ENCODE results near the gene EIF2S1.

- TF ChIP-seq POLR2A (IDR thresholded peaks at IDR 0.05; ENCODE audit: low read length), result no peak
- TF ChIP-seq GATA1 (IDR thresholded peaks at IDR 0.05; ENCODE audit: low read depth, low read length), result no peak
These were observed 31.1 kb downstream of the EIF2S1 start for GRCh38 chr14:67391268-67391667.
